ENCODE measurements around the gene KSR2.
"Not testable (repeated sequence)": the region's sequence is repeated elsewhere in the genome, so short reads cannot be mapped to it uniquely, and the experiment has no call there.

Gene KSR2

GRCh38 chr12:117640511-117640910 lies 328.3 kb downstream of the KSR2 start:
- DNase-seq (ENCODE audit: low read depth in 2 of 2) = no peak

- DNase-seq (ENCODE audit: low read depth in 2 of 2) = no peak
Measured at GRCh38 chr12:117629454-117629853, 339.3 kb downstream of the KSR2 start.

- not testable (repeated sequence) for DNase-seq (ENCODE audit: low read depth in 2 of 2)
Measured at GRCh38 chr12:117628711-117629110, 340.1 kb downstream of the KSR2 start.

- DNase-seq (ENCODE audit: low read depth in 2 of 2) = no peak
Measured at GRCh38 chr12:117622741-117623140, 346.0 kb downstream of the KSR2 start.

GRCh38 chr12:117622087-117622486 lies 346.7 kb downstream of the KSR2 start:
- no peak for DNase-seq (ENCODE audit: low read depth in 2 of 2)

- DNase-seq (ENCODE audit: low read depth in 2 of 2) = no peak
Measured at GRCh38 chr12:117607778-117608177, 361.0 kb downstream of the KSR2 start.

- DNase-seq (ENCODE audit: low read depth in 2 of 2) = no peak
Measured at GRCh38 chr12:117606945-117607344, 361.8 kb downstream of the KSR2 start.

- DNase-seq (ENCODE audit: low read depth in 2 of 2) = no peak
Measured at GRCh38 chr12:117606024-117606423, 362.8 kb downstream of the KSR2 start.

GRCh38 chr12:117603316-117604113 lies 365.3 kb downstream of the KSR2 start:
- DNase-seq (ENCODE audit: low read depth in 2 of 2) = no peak

- DNase-seq (ENCODE audit: low read depth in 2 of 2) = no peak
Measured at GRCh38 chr12:117599849-117600248, 368.9 kb downstream of the KSR2 start.

GRCh38 chr12:117596968-117597367 lies 371.8 kb downstream of the KSR2 start:
- no peak for DNase-seq (ENCODE audit: low read depth in 2 of 2)

- no peak for DNase-seq (ENCODE audit: low read depth in 2 of 2)
Measured at GRCh38 chr12:117595751-117596150, 373.0 kb downstream of the KSR2 start.

- DNase-seq (ENCODE audit: low read depth in 2 of 2) = no peak
Measured at GRCh38 chr12:117594481-117594880, 374.3 kb downstream of the KSR2 start.

- no peak for DNase-seq (ENCODE audit: low read depth in 2 of 2)
Measured at GRCh38 chr12:117593815-117594400, 374.9 kb downstream of the KSR2 start.

- no peak for DNase-seq (ENCODE audit: low read depth in 2 of 2)
Measured at GRCh38 chr12:117592588-117593305, 376.0 kb downstream of the KSR2 start.

GRCh38 chr12:117590999-117591398 lies 377.8 kb downstream of the KSR2 start:
- no peak for DNase-seq (ENCODE audit: low read depth in 2 of 2)

- DNase-seq (ENCODE audit: low read depth in 2 of 2) = no peak
Measured at GRCh38 chr12:117590386-117590785, 378.4 kb downstream of the KSR2 start.

GRCh38 chr12:117589021-117589420 lies 379.8 kb downstream of the KSR2 start:
- DNase-seq (ENCODE audit: low read depth in 2 of 2) = no peak

- DNase-seq (ENCODE audit: low read depth in 2 of 2) = no peak
Measured at GRCh38 chr12:117587631-117588287, 381.0 kb downstream of the KSR2 start.

GRCh38 chr12:117583677-117584225 lies 385.0 kb downstream of the KSR2 start:
- no peak for DNase-seq (ENCODE audit: low read depth in 2 of 2)

- DNase-seq (ENCODE audit: low read depth in 2 of 2) = no peak
Measured at GRCh38 chr12:117583092-117583491, 385.7 kb downstream of the KSR2 start.
